Amygdala (tissue), 56 donors: ENCODE data around the gene WDR59.

Experiments
- DNase-seq, 56 donors: peaks; one replicate each; lab custom pipeline; 2025; lab: John Stamatoyannopoulos, UW

Gene WDR59

GRCh38 chr16:74830648-74831047 lies 154.3 kb downstream of the WDR59 start:
- no peak for DNase-seq

GRCh38 chr16:74829637-74830036 lies 155.3 kb downstream of the WDR59 start:
- DNase-seq: no peak

DNA sequence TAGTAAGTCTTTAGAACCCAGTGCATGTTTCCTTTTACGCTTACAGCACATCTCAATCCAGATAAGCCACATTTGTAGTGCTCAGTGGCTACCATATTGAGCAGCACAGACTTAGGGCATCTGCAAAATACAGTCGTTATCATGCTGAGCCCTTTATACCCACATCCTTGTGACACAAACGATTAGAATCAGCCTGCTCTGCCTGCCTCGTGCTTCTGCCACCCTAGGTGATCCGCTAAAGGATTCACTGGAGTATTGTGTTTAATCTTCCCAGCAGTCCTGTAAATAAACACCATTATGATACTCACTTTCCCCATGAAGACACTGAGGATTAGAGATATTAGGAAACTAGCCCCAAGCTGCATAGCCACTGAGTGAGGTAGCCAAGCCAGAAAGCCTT lies 159.0 kb downstream of the WDR59 start:
- DNase-seq: no peak

DNA sequence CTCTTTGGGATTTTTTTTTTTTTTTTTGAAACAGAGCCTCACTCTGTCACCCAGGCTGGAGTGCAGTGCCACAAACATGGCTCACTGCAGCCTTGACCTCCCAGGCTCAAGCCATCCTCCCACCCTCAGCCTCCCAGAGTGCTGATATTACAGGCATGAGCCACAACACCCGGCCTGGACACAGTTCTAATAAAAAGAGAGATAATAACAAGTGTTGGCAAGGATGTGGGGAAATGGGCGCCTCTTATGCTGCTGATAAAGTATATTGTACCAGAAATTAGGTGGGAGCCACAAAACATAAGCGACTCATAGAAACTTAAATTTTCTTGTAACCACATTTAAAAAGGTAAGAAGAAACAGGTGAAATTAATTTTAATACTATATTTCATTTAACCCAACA lies 159.9 kb downstream of the WDR59 start:
- no peak for DNase-seq
